MM.1S (cell line): ENCODE measurements around the gene PPP5C.

ENCODE experiments used
- EZH2 ChIP-seq: fragments of 300-600 bp; sonication (generic); optimal IDR thresholded peaks from 2 replicates; pipeline ENCODE3; 2017; ENCODE audit warnings: low read depth, mild to moderate bottlenecking, antibody characterized with exemption, low read length, mixed read lengths
- TF ChIP-seq, protein P1 (sequence below): fragments of 300-600 bp; sonication (generic); IDR thresholded peaks from 2 replicates; pipeline ENCODE4 v1.5.1; 2016; ENCODE audit warnings: antibody characterized with exemption, low read length, mixed read lengths

DNA sequence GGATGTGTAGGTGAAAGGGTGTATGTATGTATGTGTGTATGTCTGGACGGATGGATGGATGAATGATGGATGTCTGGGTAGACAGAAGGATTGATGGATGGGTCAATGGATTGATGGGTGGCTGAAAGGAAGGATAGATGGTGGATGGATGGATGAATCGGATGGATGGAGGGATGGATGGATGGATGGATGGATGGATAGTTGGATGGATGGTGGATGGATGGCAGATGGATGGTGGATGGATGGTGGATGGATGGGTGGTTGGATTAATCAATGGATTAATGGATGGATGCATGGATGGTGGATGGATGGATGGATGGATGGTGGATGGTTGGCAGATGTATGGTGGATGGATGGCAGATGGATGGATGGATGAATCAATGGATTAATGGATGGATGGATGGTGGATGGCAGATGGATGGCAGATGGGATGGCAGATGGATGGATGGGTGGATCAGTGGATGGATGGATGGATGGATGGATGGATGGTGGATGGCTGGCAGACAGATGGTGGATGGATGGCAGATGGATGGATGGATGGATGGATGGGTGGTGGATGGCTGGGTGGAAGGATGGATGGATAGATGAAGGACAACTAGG lies 16.5 kb upstream of the PPP5C start:
- TF ChIP-seq EZH2: no peak
- TF ChIP-seq, protein P1, sequence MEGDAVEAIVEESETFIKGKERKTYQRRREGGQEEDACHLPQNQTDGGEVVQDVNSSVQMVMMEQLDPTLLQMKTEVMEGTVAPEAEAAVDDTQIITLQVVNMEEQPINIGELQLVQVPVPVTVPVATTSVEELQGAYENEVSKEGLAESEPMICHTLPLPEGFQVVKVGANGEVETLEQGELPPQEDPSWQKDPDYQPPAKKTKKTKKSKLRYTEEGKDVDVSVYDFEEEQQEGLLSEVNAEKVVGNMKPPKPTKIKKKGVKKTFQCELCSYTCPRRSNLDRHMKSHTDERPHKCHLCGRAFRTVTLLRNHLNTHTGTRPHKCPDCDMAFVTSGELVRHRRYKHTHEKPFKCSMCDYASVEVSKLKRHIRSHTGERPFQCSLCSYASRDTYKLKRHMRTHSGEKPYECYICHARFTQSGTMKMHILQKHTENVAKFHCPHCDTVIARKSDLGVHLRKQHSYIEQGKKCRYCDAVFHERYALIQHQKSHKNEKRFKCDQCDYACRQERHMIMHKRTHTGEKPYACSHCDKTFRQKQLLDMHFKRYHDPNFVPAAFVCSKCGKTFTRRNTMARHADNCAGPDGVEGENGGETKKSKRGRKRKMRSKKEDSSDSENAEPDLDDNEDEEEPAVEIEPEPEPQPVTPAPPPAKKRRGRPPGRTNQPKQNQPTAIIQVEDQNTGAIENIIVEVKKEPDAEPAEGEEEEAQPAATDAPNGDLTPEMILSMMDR: no peak
